ENCODE measurements around the gene TMEM270. TPM values are rescaled to one million over a fixed set of nuclear protein-coding genes. Genes with fewer than 3 reads are reported as not detected.

The TMEM270 gene, protein sequence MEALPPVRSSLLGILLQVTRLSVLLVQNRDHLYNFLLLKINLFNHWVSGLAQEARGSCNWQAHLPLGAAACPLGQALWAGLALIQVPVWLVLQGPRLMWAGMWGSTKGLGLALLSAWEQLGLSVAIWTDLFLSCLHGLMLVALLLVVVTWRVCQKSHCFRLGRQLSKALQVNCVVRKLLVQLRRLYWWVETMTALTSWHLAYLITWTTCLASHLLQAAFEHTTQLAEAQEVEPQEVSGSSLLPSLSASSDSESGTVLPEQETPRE
- not detected in 2 replicates for total RNA-seq (2013; cell fraction: nucleolus; rRNA removed)
- total RNA-seq (2014; rRNA removed) (not detected in 2 replicates), total RNA-seq (2014; rRNA removed; fragmentation: Illumina TruSeq; extraction: Trizol) (not detected in 2 replicates), total RNA-seq (2021) (not detected in 2 replicates), polyA plus RNA-seq (2011; rRNA removed) (not detected in 2 replicates), polyA plus RNA-seq (2014; fragmentation: Illumina TruSeq; extraction: Trizol) (not detected in 2 replicates), polyA plus RNA-seq (2014; fragmentation: Nextera tagmentation; extraction: Ambion mirVana) (not detected), polyA plus RNA-seq (2014; rRNA removed) (not detected in 2 replicates), polyA plus RNA-seq (2016; fragmentation: Nextera tagmentation; extraction: Ambion mirVana) (not detected), polyA minus RNA-seq (2011; rRNA and poly(A)+ RNA removed) (not detected in 2 replicates), Bru-seq, nascent RNA (not detected), BruChase-seq, experiment 1, labeled RNA remaining after a 6-hour chase (not detected), BruChase-seq, experiment 2, labeled RNA remaining after a 2-hour chase (not detected)
- polyA plus RNA-seq (2011; ENCODE audit: low read depth) = not detected
- not detected in 2 replicates for polyA plus RNA-seq (2011; cell fraction: cytosol; rRNA removed)
- polyA plus RNA-seq (2011; cell fraction: nucleus; rRNA removed) = not detected in 2 replicates
- not detected in 2 replicates for polyA plus RNA-seq (2012)
- polyA minus RNA-seq (2011; cell fraction: cytosol; rRNA and poly(A)+ RNA removed) = not detected in 2 replicates
- not detected in 2 replicates for polyA minus RNA-seq (2011; cell fraction: nucleus; rRNA and poly(A)+ RNA removed)
- long read RNA-seq, experiment 1 = 0 reads
- long read RNA-seq, experiment 2 = 0 reads

GRCh38 chr7:73860859-73861258, at the start of gene TMEM270:
TMEM270 (plus strand) TSS chr7:73861159; CDS start chr7:73861195, 36 bp downstream.
- no peak for ATAC-seq
- DNase-seq (ENCODE audit: low read depth, low spot score) = no peak
- FAIRE-seq = no peak
- RAD21 ChIA-PET (ENCODE audit: unreplicated experiment) = no interaction called here
- Histone ChIP-seq H3K9ac (ENCODE audit: control insufficient read depth, insufficient read depth, low read length) (no peak within 1 kb of the TSS), H3K4me2 (ENCODE audit: control insufficient read depth, insufficient read depth) (no peak within 1 kb of the TSS), H3K4me3 (no peak within 1 kb of the TSS), H3K9me3 (replicated peaks; ENCODE audit: control insufficient read depth, insufficient read depth, low read length) (no peaks in the 10 kb centered on the region), H3K36me3 (ENCODE audit: control insufficient read depth in 2 of 2, insufficient read depth in 2 of 2, low read length in 1 of 2) (no peaks in the 10 kb centered on the region), H2AFZ (ENCODE audit: control insufficient read depth, low read depth, low read length) (no peak within 1 kb of the TSS), H4K20me1 (ENCODE audit: control insufficient read depth, insufficient read depth) (no peaks in the 10 kb centered on the region), H3K27ac (ENCODE audit: control insufficient read depth, insufficient read depth) (no peak within 1 kb of the TSS), H3K27me3 (replicated peaks in 1 of 2; ENCODE audit: control insufficient read depth in 2 of 2, insufficient read depth in 2 of 2, low read length in 1 of 2) (0 out of 4 replicates have a peak, but pooled peaks cover 0 to 2% of the 10 kb centered on the region in 2 experiments), H3K4me1 (ENCODE audit: control insufficient read depth, insufficient read depth, low read length) (peaks cover 2% of the 10 kb centered on the region), H3K79me2 (ENCODE audit: control insufficient read depth, insufficient read depth, low read length) (no peaks in the 10 kb centered on the region)
- POLR2A ChIA-PET = no interaction called here
- in situ Hi-C loops (cut with MboI) = no loop called here
- intact Hi-C loops (cut with micrococcal nuclease; ENCODE audit: unreplicated experiment) = no loop called here
- 37% methylated on average over 11 of the region's 11 CpGs for WGBS (ENCODE audit: insufficient coverage, insufficient replicate concordance, low lambda C conversion rate, missing lambda C conversion rate)
- BruUV-seq (replicated peaks) = no TSS peak
- SMC1A ChIA-PET (ENCODE audit: uncharacterized antibody, unreplicated experiment) = no interaction called here
- TF ChIP-seq ETV6 (conservative IDR thresholded peaks at IDR 0.05 in 1 of 2, IDR thresholded peaks at IDR 0.05 in 1 of 2; ENCODE audit: borderline replicate concordance in 1 of 2, low read depth in 1 of 2) (no peak), EGR1 (IDR thresholded peaks at IDR 0.05; ENCODE audit: borderline replicate concordance in 1 of 2, low read depth in 2 of 2, low read length in 2 of 2) (no peak), TCF12 (IDR thresholded peaks at IDR 0.05; ENCODE audit: low read depth, low read length) (no peak), POLR2AphosphoS2 (IDR thresholded peaks at IDR 0.05; ENCODE audit: low read depth, low read length) (no peak)
- CTCF ChIA-PET = no interaction called here
